Motor neuron (in vitro differentiated cells): ENCODE measurements around the gene MYORG. TPM values are rescaled to one million over a fixed set of nuclear protein-coding genes. Genes with fewer than 3 reads are reported as not detected.

ENCODE experiments used
- total RNA-seq, 8 experiments: library from RNA; unstranded; fragments of 300-600 nt; gene quantifications; 2 replicates each; pipeline versions ENCODE4 v1.2.3 to v1.2.4, GENCODE V29; 2022

The MYORG gene
- total RNA-seq, 8 experiments from 2014 or later: 0.31 to 11.4 (median 2.4) TPM

Other genes starting within 250 kb of the MYORG start
- gene UBAP1, start 197.9 kb downstream of the MYORG start, total RNA-seq: 10 to 100 TPM; 18.6 to 52.2 (median 31.7) TPM
- gene KIF24, start 47.6 kb downstream of the MYORG start, total RNA-seq: 1 to 10 TPM in 5 of 8 experiments, under 1 TPM in 3; 0.36 to 6.3 (median 2.1) TPM
- gene NUDT2, start 47.3 kb downstream of the MYORG start, total RNA-seq: 10 to 100 TPM; 20.5 to 43.7 (median 30.5) TPM
- gene FAM219A, start 81.7 kb upstream of the MYORG start, total RNA-seq: 10 to 100 TPM in 6 of 8 experiments, 1 to 10 TPM in 2; 7.5 to 55.6 (median 41.0) TPM
- 10 to 100 TPM in 1 of 8 experiments, 1 to 10 TPM in 6, under 1 TPM in 1; 0.61 to 11.5 (median 2.4) TPM for gene DNAI1, start 81.9 kb upstream of the MYORG start, total RNA-seq
- 10 to 100 TPM in 6 of 8 experiments, 1 to 10 TPM in 2; 3.9 to 25.4 (median 18.8) TPM for gene ENHO, start 146.1 kb upstream of the MYORG start, total RNA-seq
- gene CNTFR, start 212.8 kb upstream of the MYORG start, total RNA-seq: 10 to 100 TPM in 5 of 8 experiments, under 1 TPM in 3; 0.35 to 72.4 (median 25.6) TPM
- gene RPP25L, start 235.2 kb upstream of the MYORG start, total RNA-seq: 10 to 100 TPM; 17.4 to 64.0 (median 24.0) TPM
- 100 to 1,000 TPM in 5 of 8 experiments, 10 to 100 TPM in 3; 67.7 to 217 (median 176) TPM for gene DCTN3, start 243.6 kb upstream of the MYORG start, total RNA-seq